Ovary (tissue), 3 donors: ENCODE results near the gene TMEM269.

ENCODE experiments used
- CTCF ChIP-seq, 3 donors: fragments of 450-650 bp in 2 of 3; fragments of 200-600 bp in 1 of 3; IDR thresholded peaks; one replicate each; pipeline versions ENCODE4 v1.5.1 to v1.8.0; 2016 to 2022; ENCODE audit warnings: antibody characterized with exemption in 3 of 3, mild to moderate bottlenecking in 1 of 3
- EP300 ChIP-seq: sonication (generic); formaldehyde crosslinking; IDR thresholded peaks from one replicate; pipeline ENCODE4 v1.6.1; 2017; ENCODE audit warnings: antibody characterized with exemption
- POLR2A ChIP-seq: fragments of 450-650 bp; IDR thresholded peaks from one replicate; pipeline ENCODE4 v1.6.1; 2017; ENCODE audit warnings: antibody characterized with exemption, mild to moderate bottlenecking, moderate library complexity
- donor health status: DM: no; HTN: no; CAD: no.

DNA sequence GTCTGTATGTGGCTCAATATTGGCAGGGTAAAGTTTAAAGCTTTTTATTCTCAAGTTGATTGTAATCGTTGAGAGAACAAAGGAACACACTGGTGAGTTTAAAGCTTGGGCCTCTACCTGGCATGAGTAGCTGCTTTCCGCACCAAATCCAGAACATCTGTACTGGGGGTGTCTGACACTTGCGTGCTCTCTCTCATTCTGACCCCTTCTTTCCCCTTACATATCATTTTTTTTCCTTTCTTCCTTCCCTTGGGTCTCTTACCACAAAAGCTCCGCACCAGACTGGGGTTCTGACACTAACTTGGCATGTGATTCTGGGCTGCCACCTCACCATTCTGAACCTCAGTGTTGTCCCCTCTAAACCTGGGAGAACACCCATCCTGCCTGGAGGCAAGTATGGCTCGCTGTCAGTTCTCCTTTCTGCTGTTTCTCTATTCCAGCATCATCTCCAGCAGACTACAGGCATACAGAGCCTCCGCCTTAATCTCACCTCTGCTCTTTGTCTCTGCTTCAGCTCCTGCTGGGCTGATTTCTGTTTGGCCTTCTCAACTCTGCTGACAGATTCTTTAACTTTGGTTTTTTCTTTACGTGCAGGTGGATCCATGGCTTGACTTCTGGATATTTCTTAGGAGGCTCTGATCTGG is 31.3 kb downstream of the TMEM269 start:
- TF ChIP-seq CTCF (IDR thresholded peaks at IDR 0.05) (no peak), POLR2A (no peak), EP300 (no peak)
